Muscle layer of colon (tissue), 2 donors: ENCODE results near the gene ANO6.
A peak's percentile ranks its signal among the peaks of the same experiment; 100 is the strongest.
"Not testable (repeated sequence)": the region's sequence is repeated elsewhere in the genome, so short reads cannot be mapped to it uniquely, and the experiment has no call there.

Experiments
- H3K27ac ChIP-seq: one replicate; pipeline ENCODE4 v1.7.0; 2013; ENCODE audit warnings: low read depth, mild to moderate bottlenecking, low read length, moderate library complexity
- H3K27me3 ChIP-seq, 2 donors: one replicate each; pipeline ENCODE4 v1.7.0; 2013; ENCODE audit warnings: low read length in 2 of 2, mild to moderate bottlenecking in 2 of 2; ENCODE audit not compliant: insufficient read depth in 2 of 2, control insufficient read depth in 1 of 2
- H3K36me3 ChIP-seq: one replicate; pipeline ENCODE4 v1.7.0; 2013; ENCODE audit warnings: mild to moderate bottlenecking, low read length; ENCODE audit not compliant: insufficient read depth
- H3K4me1 ChIP-seq: one replicate; pipeline ENCODE4 v1.7.0; 2013; ENCODE audit warnings: mild to moderate bottlenecking, low read length; ENCODE audit not compliant: insufficient read depth
- H3K4me3 ChIP-seq, 2 donors: one replicate each; pipeline ENCODE4 v1.7.0; 2013; ENCODE audit warnings: low read length in 2 of 2, low read depth in 1 of 2, mild to moderate bottlenecking in 1 of 2, moderate library complexity in 1 of 2
- H3K9ac ChIP-seq: one replicate; pipeline ENCODE4 v1.7.0; 2013; ENCODE audit warnings: low read length
- H3K9me3 ChIP-seq: one replicate; pipeline ENCODE4 v1.7.0; 2013; ENCODE audit warnings: mild to moderate bottlenecking, low read length
- donor health status: abdominal sarcoma.
- donor health status: Adenocarcinoma of cecum.

ANO6 gene

DNA sequence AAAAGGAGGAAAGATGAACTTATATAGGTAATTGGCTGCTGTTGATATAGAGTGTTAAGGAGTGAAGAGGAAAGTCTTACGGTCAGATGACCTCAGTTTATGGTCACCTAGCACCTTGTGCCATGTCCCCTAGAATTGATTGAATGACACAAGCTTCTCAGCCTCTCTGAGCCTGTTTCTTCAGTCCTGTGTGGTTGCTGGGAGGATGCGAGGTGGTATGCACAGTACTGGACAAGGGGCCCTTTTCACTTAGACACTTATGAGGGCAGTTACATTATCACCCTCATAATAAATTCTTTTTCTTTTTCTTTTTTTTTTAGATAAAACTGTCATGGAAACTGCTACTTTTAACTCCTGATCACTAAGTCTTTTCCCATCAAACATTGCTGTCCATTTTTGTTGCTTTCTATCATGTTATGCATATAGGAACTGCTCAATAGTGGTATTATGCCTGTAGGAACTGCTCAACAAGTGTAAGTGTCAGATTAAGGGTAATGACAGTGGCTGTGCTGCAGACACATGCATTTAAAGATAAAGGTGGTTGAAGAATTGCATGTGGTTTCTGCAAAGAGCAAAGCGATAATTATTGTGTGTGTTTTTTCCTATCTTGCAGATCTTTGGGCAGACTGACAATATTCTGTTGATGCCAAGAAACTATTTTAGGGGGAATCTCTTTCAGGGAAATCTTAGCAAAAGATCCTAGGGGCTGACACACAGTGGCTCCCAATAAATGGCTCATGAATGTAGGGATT is 11.6 kb downstream of the ANO6 start:
- Histone ChIP-seq H3K27ac (no peak overlapping the region), H3K4me3 (no peak overlapping the region), H3K4me1 (peaks cover 26% of the 10 kb centered on the region), H3K9me3 (no peaks in the 10 kb centered on the region), H3K9ac (no peak overlapping the region), H3K27me3 (no peaks in the 10 kb centered on the region), H3K36me3 (no peaks in the 10 kb centered on the region)

DNA sequence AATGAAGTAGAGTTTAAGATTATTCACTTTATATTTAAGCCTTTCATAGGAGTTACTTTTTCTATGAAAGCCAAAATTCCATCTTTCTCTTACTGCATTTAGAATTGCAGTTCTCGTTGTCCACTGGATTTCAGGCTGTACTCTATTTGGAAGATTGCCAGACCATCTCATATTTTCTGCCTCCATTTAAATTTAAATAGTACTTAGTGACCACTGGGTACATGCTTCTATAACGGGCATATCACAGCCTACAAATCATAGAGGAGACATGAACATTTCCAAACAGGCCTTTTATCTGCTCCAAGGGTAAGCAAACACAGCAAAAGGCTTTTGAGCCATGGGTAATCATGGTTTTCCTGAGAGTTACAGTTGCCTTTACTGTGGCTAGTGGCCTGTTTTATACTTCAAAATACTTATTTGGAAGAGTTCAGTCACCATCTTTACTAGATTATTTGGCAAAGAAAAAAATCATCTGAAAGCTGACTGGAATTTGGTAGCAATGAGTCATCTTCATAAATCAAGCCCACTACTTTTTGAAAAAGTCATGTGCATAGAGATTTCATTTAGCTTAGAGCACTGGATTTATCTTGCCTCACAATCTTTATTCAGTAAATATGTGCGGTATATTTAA is 15.7 kb downstream of the ANO6 start:
- Histone ChIP-seq H3K4me3 (no peak overlapping the region), H3K27me3 (no peaks in the 10 kb centered on the region), H3K4me1 (peaks cover 57% of the 10 kb centered on the region), H3K9ac (no peak overlapping the region), H3K27ac (peak overlapping the region; percentile 67), H3K9me3 (no peaks in the 10 kb centered on the region), H3K36me3 (no peaks in the 10 kb centered on the region)

GRCh38 chr12:45232146-45232755 is 16.4 kb downstream of the ANO6 start:
- Histone ChIP-seq H3K9me3 (no peaks in the 10 kb centered on the region), H3K4me3 (peak overlapping the region in 1 of 2 donors; percentile 2), H3K36me3 (no peaks in the 10 kb centered on the region), H3K27ac (peak overlapping the region; percentile 65), H3K27me3 (no peaks in the 10 kb centered on the region), H3K4me1 (peaks cover 56% of the 10 kb centered on the region), H3K9ac (no peak overlapping the region)

DNA sequence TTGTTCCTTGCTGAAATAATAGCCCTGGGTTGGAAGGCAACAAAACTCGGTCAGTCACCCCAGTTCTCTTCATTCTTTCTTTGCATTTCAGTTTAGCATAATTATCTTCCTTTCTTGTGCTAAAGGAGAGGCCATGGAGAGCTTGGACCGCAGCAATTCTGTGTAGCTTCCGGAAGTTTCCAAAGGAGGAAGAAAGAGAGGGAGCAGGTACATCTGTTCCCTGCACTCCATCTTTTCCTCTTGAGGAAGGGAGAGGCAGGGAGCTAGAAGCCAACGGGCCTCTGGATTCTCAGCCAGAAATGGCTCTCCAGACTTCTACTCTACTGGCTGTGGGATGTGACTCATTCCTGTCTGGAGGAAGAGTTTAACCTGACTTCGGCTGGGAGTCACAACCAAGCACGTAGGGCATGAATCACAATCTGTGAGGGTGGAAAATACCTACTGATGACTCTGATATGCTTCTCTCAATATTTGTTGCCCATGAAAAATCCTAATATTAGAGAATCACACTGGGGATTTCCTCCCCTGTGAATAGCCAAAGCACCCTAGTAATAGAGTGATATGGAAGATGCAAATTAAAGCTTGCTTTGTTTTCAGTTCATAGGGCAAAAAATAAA is 17.0 kb downstream of the ANO6 start:
- Histone ChIP-seq H3K9ac (no peak overlapping the region), H3K27ac (peak overlapping the region; percentile 65), H3K4me3 (peak overlapping the region in 1 of 2 donors; percentile 2), H3K27me3 (no peaks in the 10 kb centered on the region), H3K4me1 (peaks cover 51% of the 10 kb centered on the region), H3K9me3 (no peaks in the 10 kb centered on the region), H3K36me3 (no peaks in the 10 kb centered on the region)

DNA sequence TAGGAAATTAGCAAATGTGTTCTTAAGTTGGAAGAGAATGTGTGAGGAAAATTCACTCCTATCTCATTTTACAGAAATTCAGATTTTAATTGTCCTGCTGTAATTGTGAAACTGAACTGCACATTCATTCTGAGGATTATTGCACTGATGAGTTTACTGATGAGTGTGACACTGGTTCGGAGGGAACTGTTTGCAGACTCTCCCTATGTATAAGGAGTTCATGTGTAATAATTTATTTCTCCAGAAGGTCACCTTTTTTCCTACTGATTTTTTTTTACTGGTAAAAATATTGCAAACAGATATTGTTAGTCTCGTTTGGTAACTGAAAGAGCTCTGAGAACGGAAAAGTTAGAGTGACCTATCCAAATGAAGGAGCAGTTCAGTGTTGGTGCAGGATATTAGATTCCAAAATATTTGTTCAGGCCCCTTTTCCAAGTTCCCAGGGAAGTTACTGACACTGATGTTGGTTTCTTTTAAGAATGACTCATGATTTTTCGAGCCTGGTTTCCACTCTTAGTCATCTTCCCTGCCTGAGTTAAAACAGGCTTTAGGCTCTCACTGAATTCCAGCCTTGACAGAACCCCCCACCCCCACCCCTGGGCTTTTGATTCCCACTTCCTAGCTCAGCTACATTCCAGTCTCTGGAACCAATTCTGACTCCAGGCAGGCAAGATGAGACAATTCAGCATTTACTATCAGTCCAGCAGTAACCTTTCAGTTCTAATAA is 18.4 kb downstream of the ANO6 start:
- Histone ChIP-seq H3K27me3 (no peaks in the 10 kb centered on the region), H3K36me3 (no peaks in the 10 kb centered on the region), H3K27ac (peak overlapping the region; percentile 92), H3K4me3 (peak overlapping the region in 1 of 2 donors; percentile 26), H3K9ac (peak overlapping the region; percentile 73), H3K4me1 (peaks cover 51% of the 10 kb centered on the region), H3K9me3 (no peaks in the 10 kb centered on the region)

GRCh38 chr12:45235087-45236025 is 19.5 kb downstream of the ANO6 start:
- Histone ChIP-seq H3K9me3 (no peaks in the 10 kb centered on the region), H3K27ac (peak overlapping the region; percentile 92), H3K9ac (peak overlapping the region; percentile 73), H3K36me3 (no peaks in the 10 kb centered on the region), H3K27me3 (no peaks in the 10 kb centered on the region), H3K4me3 (peak overlapping the region in 1 of 2 donors; percentile 26), H3K4me1 (peaks cover 51% of the 10 kb centered on the region)

DNA sequence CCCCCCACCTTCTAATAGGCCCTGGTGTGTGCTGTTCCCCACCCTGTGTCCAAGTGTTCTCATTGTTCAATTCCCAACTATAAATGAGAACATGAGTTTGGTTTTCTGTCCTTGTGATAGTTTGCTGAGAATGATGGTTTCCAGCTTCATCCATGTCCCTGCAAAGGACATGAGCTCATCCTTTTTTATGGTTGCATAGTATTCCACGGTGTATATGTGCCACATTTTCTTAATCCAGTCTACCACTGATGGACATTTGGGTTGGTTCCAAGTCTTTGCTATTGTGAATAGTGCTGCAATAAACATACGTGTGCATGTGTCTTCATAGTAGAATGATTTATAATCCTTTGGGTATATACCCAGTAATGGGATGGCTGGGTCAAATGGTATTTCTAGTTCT is 20.5 kb downstream of the ANO6 start:
- Histone ChIP-seq H3K27ac (peak overlapping the region; percentile 92), H3K4me1 (peaks cover 49% of the 10 kb centered on the region)
- not testable (repeated sequence) for H3K9me3 ChIP-seq, H3K4me3 ChIP-seq, H3K36me3 ChIP-seq, H3K9ac ChIP-seq, H3K27me3 ChIP-seq

GRCh38 chr12:45242180-45242579 is 26.3 kb downstream of the ANO6 start:
- H3K4me1 ChIP-seq, result peaks cover 13% of the 10 kb centered on the region
- no peak overlapping the region for H3K27ac ChIP-seq
- H3K4me3 ChIP-seq, result no peak overlapping the region

DNA sequence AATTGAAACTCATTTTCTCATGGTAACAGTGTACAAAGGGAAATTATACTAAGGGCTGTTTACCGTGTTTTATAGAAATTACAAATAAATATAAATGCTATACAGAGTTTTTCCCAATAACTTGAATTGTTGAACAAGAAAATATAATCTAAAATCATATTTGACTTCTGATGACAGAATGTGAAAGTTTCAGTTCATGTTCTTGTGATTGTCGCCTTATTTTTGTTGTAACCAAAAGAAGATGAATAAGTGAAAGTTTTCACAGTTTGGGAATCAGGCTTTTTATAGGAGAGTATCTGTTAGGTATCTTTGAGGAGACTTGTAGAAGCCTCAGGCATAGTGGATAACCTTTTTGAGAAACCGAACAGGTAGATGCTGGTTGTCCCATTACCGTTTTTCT is 28.1 kb downstream of the ANO6 start:
- Histone ChIP-seq H3K36me3 (no peaks in the 10 kb centered on the region), H3K27me3 (no peaks in the 10 kb centered on the region), H3K4me1 (peaks cover 17% of the 10 kb centered on the region), H3K4me3 (no peak overlapping the region), H3K9ac (no peak overlapping the region), H3K9me3 (no peaks in the 10 kb centered on the region), H3K27ac (no peak overlapping the region)

More at GRCh38 chr12:45242180-45242579, 26.3 kb downstream of the ANO6 start:
- H3K9ac ChIP-seq, result no peak overlapping the region
- H3K9me3 ChIP-seq, result no peaks in the 10 kb centered on the region
- H3K27me3 ChIP-seq, result no peaks in the 10 kb centered on the region
- H3K36me3 ChIP-seq, result no peaks in the 10 kb centered on the region

- H3K9ac ChIP-seq, result no peak overlapping the region
- H3K36me3 ChIP-seq, result no peaks in the 10 kb centered on the region
- H3K9me3 ChIP-seq, result no peaks in the 10 kb centered on the region
- H3K27me3 ChIP-seq, result no peaks in the 10 kb centered on the region
- H3K4me3 ChIP-seq, result peak overlapping the region in 1 of 2 donors; percentile 33
- peaks cover 19% of the 10 kb centered on the region for H3K4me1 ChIP-seq
- no peak overlapping the region for H3K27ac ChIP-seq
These were observed 28.9 kb downstream of the ANO6 start for GRCh38 chr12:45244561-45245343.
